WTC11 (cell line): ENCODE data around the gene CRYZ. TPM values are rescaled to one million over a fixed set of nuclear protein-coding genes. Genes with fewer than 3 reads are reported as not detected.

Experiments used
- ATAC-seq: fragments of 200-7000 bp; cut with Tn5 transposase; 2 replicates; pipeline ENCODE4 v1.10.0; 2021; ENCODE audit warnings: mild to moderate bottlenecking, moderate library complexity
- CTCF ChIA-PET: fragments of 300-600 bp; sonication (Branson Sonifier 250); formaldehyde crosslinking; loops from one replicate; lab custom pipeline; 2021; ENCODE audit warnings: antibody characterized with exemption; lab: Charles Lee
- POLR2A ChIA-PET: fragments of 350-600 bp; sonication (Branson Sonifier 250); formaldehyde crosslinking; loops from one replicate; lab custom pipeline; 2021; ENCODE audit warnings: antibody characterized with exemption; lab: Charles Lee
- DNase-seq: peaks from one replicate; pipeline ENCODE4 v3.0.0; 2021; ENCODE audit warnings: low spot score
- H3K27ac Mint-ChIP-seq: 2 replicates; pipeline ENCODE4 v1.8.0; 2021; ENCODE audit warnings: mixed read lengths
- H3K27me3 Mint-ChIP-seq: 2 replicates; pipeline ENCODE4 v1.8.0; 2021; ENCODE audit warnings: low read depth, mild to moderate bottlenecking, moderate library complexity, mixed read lengths
- H3K36me3 Mint-ChIP-seq: 2 replicates; pipeline ENCODE4 v1.8.0; 2021; ENCODE audit warnings: mixed read lengths
- H3K4me1 Mint-ChIP-seq: 2 replicates; pipeline ENCODE4 v1.8.0; 2022; ENCODE audit warnings: mixed read lengths
- H3K4me3 Mint-ChIP-seq: 2 replicates; pipeline ENCODE4 v1.8.0; 2021; ENCODE audit warnings: mild to moderate bottlenecking, moderate library complexity, mixed read lengths
- H3K9me3 Mint-ChIP-seq: 2 replicates; pipeline ENCODE4 v1.8.0; 2021; ENCODE audit warnings: mixed read lengths
- AFF4 ChIP-seq: sonication (generic); formaldehyde crosslinking; IDR thresholded peaks from 2 replicates; pipeline ENCODE4 v1.8.1; 2023; ENCODE audit warnings: mild to moderate bottlenecking, missing genetic modification reagents, borderline replicate concordance
- ATF1 ChIP-seq: sonication (generic); formaldehyde crosslinking; IDR thresholded peaks from 2 replicates; pipeline ENCODE4 v1.8.1; 2023; ENCODE audit warnings: mild to moderate bottlenecking, moderate library complexity, missing genetic modification reagents
- CREB1 ChIP-seq: sonication (generic); formaldehyde crosslinking; IDR thresholded peaks from 2 replicates; pipeline ENCODE4 v1.8.0; 2023; ENCODE audit warnings: mild to moderate bottlenecking, missing genetic modification reagents
- CREM ChIP-seq: sonication (generic); formaldehyde crosslinking; IDR thresholded peaks from 2 replicates; pipeline ENCODE4 v1.8.1; 2022; ENCODE audit warnings: mild to moderate bottlenecking, missing genetic modification reagents, moderate library complexity
- ESRRA ChIP-seq: sonication (generic); formaldehyde crosslinking; IDR thresholded peaks from 2 replicates; pipeline ENCODE4 v1.8.1; 2022; ENCODE audit warnings: mild to moderate bottlenecking, missing genetic modification reagents, borderline replicate concordance
- ETV6 ChIP-seq: sonication (generic); formaldehyde crosslinking; IDR thresholded peaks from 2 replicates; pipeline ENCODE4 v1.8.1; 2022; ENCODE audit warnings: mild to moderate bottlenecking, missing genetic modification reagents
- FOXP4 ChIP-seq: sonication (generic); formaldehyde crosslinking; IDR thresholded peaks from 2 replicates; pipeline ENCODE4 v1.8.0; 2022; ENCODE audit warnings: mild to moderate bottlenecking, missing genetic modification reagents
- MAX ChIP-seq: sonication (generic); formaldehyde crosslinking; IDR thresholded peaks from 2 replicates; pipeline ENCODE4 v1.8.0; 2022; ENCODE audit warnings: mild to moderate bottlenecking, missing genetic modification reagents
- NFE2L1 ChIP-seq: sonication (generic); formaldehyde crosslinking; IDR thresholded peaks from 2 replicates; pipeline ENCODE4 v1.8.1; 2023; ENCODE audit warnings: missing genetic modification reagents
- SP1 ChIP-seq: sonication (generic); formaldehyde crosslinking; conservative IDR thresholded peaks from 2 replicates; pipeline ENCODE4 v1.8.1; 2022; ENCODE audit warnings: missing genetic modification reagents
- STAT6 ChIP-seq: sonication (generic); formaldehyde crosslinking; conservative IDR thresholded peaks from 2 replicates; pipeline ENCODE4 v1.8.1; 2023; ENCODE audit warnings: mild to moderate bottlenecking, low read depth, missing genetic modification reagents, moderate library complexity
- TEAD4 ChIP-seq: sonication (generic); formaldehyde crosslinking; IDR thresholded peaks from 2 replicates; pipeline ENCODE4 v1.8.0; 2022; ENCODE audit warnings: mild to moderate bottlenecking, missing genetic modification reagents
- ZNF281 ChIP-seq: sonication (generic); formaldehyde crosslinking; IDR thresholded peaks from 2 replicates; pipeline ENCODE4 v1.8.0; 2023; ENCODE audit warnings: mild to moderate bottlenecking, missing genetic modification reagents
- ZNF396 ChIP-seq: fragments of 250-450 bp; sonication (Bioruptor Pico); IDR thresholded peaks from 2 replicates; pipeline ENCODE4 v1.8.0; 2021; ENCODE audit warnings: mild to moderate bottlenecking, moderate library complexity, borderline replicate concordance
- ZNF425 ChIP-seq: fragments of 250-450 bp; sonication (Bioruptor Pico); conservative IDR thresholded peaks from 2 replicates; pipeline ENCODE4 v1.9.0; 2021; ENCODE audit warnings: mild to moderate bottlenecking
- ZSCAN18 ChIP-seq: fragments of 250-450 bp; sonication (Bioruptor Pico); IDR thresholded peaks from 2 replicates; pipeline ENCODE4 v2.1.2; 2022; ENCODE audit warnings: mild to moderate bottlenecking, moderate library complexity
- total RNA-seq: library from RNA; stranded (reverse); gene quantifications from 3 replicates; pipeline ENCODE4 v1.2.3, GENCODE V29; 2021

CRYZ gene
- total RNA-seq, 1 experiment from 2014 or later: 42.2 TPM

GRCh38 chr1:74683656-74684055, 49.2 kb downstream of the CRYZ start:
- TF ChIP-seq AFF4 (CRISPR knock-in tag) (no peak), NFE2L1 (CRISPR knock-in tag) (no peak), ZSCAN18 (no peak), CREM (CRISPR knock-in tag) (no peak), SP1 (CRISPR knock-in tag) (no peak), ZNF281 (CRISPR knock-in tag) (no peak), FOXP4 (CRISPR knock-in tag) (no peak), CREB1 (no peak)
- TF ChIP-seq, all 79 proteins: peak for 0
- no peak for ATAC-seq
- no peaks in the 10 kb centered on the region for H3K36me3 Mint-ChIP-seq
- CTCF ChIA-PET: no interaction called here
- no peak overlapping the region for H3K4me3 Mint-ChIP-seq
- no peaks in the 10 kb centered on the region; the same call in 1 of the 2 replicates for H3K27me3 Mint-ChIP-seq
- no peak overlapping the region for H3K27ac Mint-ChIP-seq
- H3K4me1 Mint-ChIP-seq: no peaks in the 10 kb centered on the region
- no peak for DNase-seq
- POLR2A ChIA-PET: interaction anchor here (0.6 kb wide), 1 partner anchor 1329 kb away, joined by 3 read pairs; no protein-coding TSS in a partner anchor
- no peaks in the 10 kb centered on the region for H3K9me3 Mint-ChIP-seq

GRCh38 chr1:74681851-74682250, 51.0 kb downstream of the CRYZ start:
- Mint-ChIP-seq H3K27ac (no peak overlapping the region), H3K27me3 (no peaks in the 10 kb centered on the region; the same call in 1 of the 2 replicates), H3K4me3 (no peak overlapping the region), H3K4me1 (0 out of 2 replicates have a peak, but pooled peaks cover 2% of the 10 kb centered on the region), H3K36me3 (no peaks in the 10 kb centered on the region), H3K9me3 (no peaks in the 10 kb centered on the region)
- DNase-seq: no peak
- ATAC-seq: no peak
- ChIA-PET POLR2A (no interaction called here), CTCF (interaction anchor here (3.2 kb wide), 1 partner anchor 8 kb away, joined by 12 read pairs; no protein-coding TSS in a partner anchor)
- no peak for TF ChIP-seq MAX (CRISPR knock-in tag)
- no peak for TF ChIP-seq ZNF425
- no peak for TF ChIP-seq ZNF396 (CRISPR knock-in tag)
- no peak for TF ChIP-seq TEAD4 (CRISPR knock-in tag)
- TF ChIP-seq ZNF281 (CRISPR knock-in tag): no peak
- TF ChIP-seq ESRRA (CRISPR knock-in tag): no peak
- TF ChIP-seq ATF1: no peak
- no peak for TF ChIP-seq ETV6 (CRISPR knock-in tag)
- no peak for TF ChIP-seq SP1 (CRISPR knock-in tag)
- TF ChIP-seq STAT6 (CRISPR knock-in tag): no peak
